K562 (cell line): Measurements from ENCODE around the gene TRIM44. TPM values are rescaled to one million over a fixed set of nuclear protein-coding genes. Genes with fewer than 3 reads are reported as not detected.
A peak's percentile ranks its signal among the peaks of the same experiment; 100 is the strongest.

Experiments used
- CBX8 ChIP-seq: fragments of 200-600 bp; sonication (generic); IDR thresholded peaks from 2 replicates; pipeline ENCODE4 v1.6.1; 2012; ENCODE audit warnings: borderline replicate concordance, mixed run types, low read depth, mild to moderate bottlenecking, moderate library complexity, mixed read lengths, low read length, control low read depth, inconsistent platforms; ENCODE audit not compliant: poor library complexity, severe bottlenecking; ENCODE audit errors: extremely low read depth
- CEBPB ChIP-seq: fragments of 450-650 bp; IDR thresholded peaks from 2 replicates; pipeline ENCODE4 v1.6.1; 2016; ENCODE audit warnings: missing genetic modification characterization, missing compliant biosample characterization
- CEBPG ChIP-seq, 3 experiments: fragments of 200-800 bp in 1 of 3; sonication (Bioruptor generic) in 1 of 3; sonication (generic) in 1 of 3; formaldehyde crosslinking in 1 of 3; IDR thresholded peaks in 2 of 3; conservative IDR thresholded peaks in 1 of 3; 2 replicates each; pipeline versions ENCODE4 v1.6.1 to v1.8.0; 2016 to 2022; ENCODE audit warnings: missing compliant biosample characterization in 2 of 3, missing genetic modification characterization in 2 of 3, mild to moderate bottlenecking in 1 of 3, missing genetic modification reagents in 1 of 3
- ERF ChIP-seq: fragments of 450-650 bp; formaldehyde crosslinking; IDR thresholded peaks from 2 replicates; pipeline ENCODE4 v1.4.0; 2020; ENCODE audit warnings: mild to moderate bottlenecking, mixed read lengths
- EZH2 ChIP-seq: IDR thresholded peaks from 2 replicates; pipeline ENCODE4 v1.6.1; 2012; ENCODE audit warnings: low read depth, mild to moderate bottlenecking, inconsistent platforms, low read length, borderline replicate concordance
- FUS ChIP-seq: fragments of 200-400 bp; formaldehyde crosslinking; optimal IDR thresholded peaks from 2 replicates; pipeline ENCODE3; 2017; ENCODE audit warnings: low read depth, low read length
- GABPB1 ChIP-seq: sonication (generic); formaldehyde crosslinking; IDR thresholded peaks from 2 replicates; pipeline ENCODE4 v1.8.0; 2022; ENCODE audit warnings: mild to moderate bottlenecking, missing genetic modification reagents
- MYC ChIP-seq, 2 experiments: fragments of 250-450 bp in 1 of 2; sonication (Bioruptor Pico) in 1 of 2; IDR thresholded peaks; 2 replicates each; pipeline versions ENCODE4 v1.5.1 to v1.6.1; 2012 to 2021; ENCODE audit warnings: low read depth in 2 of 2, borderline replicate concordance in 1 of 2, improper control_type of control experiment in 1 of 2, low read length in 1 of 2, mild to moderate bottlenecking in 1 of 2, moderate library complexity in 1 of 2
- NRF1 ChIP-seq, 2 experiments: fragments of 450-650 bp; IDR thresholded peaks in 1 of 2; conservative IDR thresholded peaks in 1 of 2; 2 replicates each; pipeline ENCODE4 v1.6.1; 2014; ENCODE audit warnings: mild to moderate bottlenecking in 2 of 2
- RAD21 ChIP-seq, 2 experiments: fragments of 250-450 bp in 1 of 2; fragments of 450-650 bp in 1 of 2; sonication (Bioruptor Pico) in 1 of 2; formaldehyde crosslinking in 1 of 2; IDR thresholded peaks in 1 of 2; conservative IDR thresholded peaks in 1 of 2; 2 replicates each; pipeline versions ENCODE4 v1.4.0 to v1.8.0; 2020 to 2022; ENCODE audit warnings: mild to moderate bottlenecking in 2 of 2, moderate library complexity in 1 of 2
- RBM25 ChIP-seq: fragments of 200-400 bp; formaldehyde crosslinking; IDR thresholded peaks from 2 replicates; pipeline ENCODE4 v1.6.1; 2018; ENCODE audit warnings: low read length, low read depth, moderate library complexity; ENCODE audit not compliant: severe bottlenecking
- RBM39 ChIP-seq: fragments of 200-400 bp; formaldehyde crosslinking; optimal IDR thresholded peaks from 2 replicates; pipeline ENCODE3; 2018; ENCODE audit warnings: low read depth, low read length
- RFX5 ChIP-seq: IDR thresholded peaks from 2 replicates; pipeline ENCODE4 v1.6.1; 2011; ENCODE audit warnings: low read depth, mild to moderate bottlenecking, improper control_type of control experiment, low read length
- SAP30 ChIP-seq: fragments of 200-600 bp; sonication (generic); IDR thresholded peaks from 2 replicates; pipeline ENCODE4 v1.6.1; 2012; ENCODE audit warnings: borderline replicate concordance, low read depth, mild to moderate bottlenecking, moderate library complexity, low read length, control low read depth, inconsistent platforms; ENCODE audit not compliant: insufficient read depth, poor library complexity, severe bottlenecking
- SIN3A ChIP-seq, 2 experiments: fragments of 150-350 bp in 1 of 2; IDR thresholded peaks; 2 replicates each; pipeline ENCODE4 v1.6.1; 2011 to 2016; ENCODE audit warnings: borderline replicate concordance in 2 of 2, low read depth in 2 of 2, low read length in 2 of 2, mild to moderate bottlenecking in 2 of 2, moderate library complexity in 2 of 2; ENCODE audit not compliant: control insufficient read depth in 1 of 2
- SIN3B ChIP-seq: fragments of 450-650 bp; IDR thresholded peaks from 2 replicates; pipeline ENCODE4 v1.6.1; 2017; ENCODE audit warnings: low read depth, mild to moderate bottlenecking, moderate library complexity
- ZBTB17 ChIP-seq: fragments of 450-650 bp; formaldehyde crosslinking; IDR thresholded peaks from 2 replicates; pipeline ENCODE4 v1.4.0; 2020; ENCODE audit warnings: mild to moderate bottlenecking
- ZFP36 ChIP-seq: fragments of 150-350 bp; IDR thresholded peaks from 2 replicates; pipeline ENCODE4 v1.6.1; 2018; ENCODE audit warnings: low read length, low read depth; ENCODE audit not compliant: partially characterized antibody
- ZNF212 ChIP-seq: fragments of 450-650 bp; formaldehyde crosslinking; IDR thresholded peaks from 2 replicates; pipeline ENCODE4 v1.4.0; 2020; ENCODE audit warnings: mild to moderate bottlenecking
- ZNF589 ChIP-seq: fragments of 200-800 bp; sonication (Bioruptor generic); IDR thresholded peaks from 2 replicates; pipeline ENCODE4 v1.6.1; 2016; ENCODE audit warnings: low read depth, missing genetic modification characterization, missing compliant biosample characterization
- ZNF77 ChIP-seq: fragments of 250-450 bp; sonication (Bioruptor Pico); IDR thresholded peaks from 2 replicates; pipeline ENCODE4 v1.5.0; 2020
- ZNF830 ChIP-seq: fragments of 250-450 bp; sonication (Bioruptor Pico); IDR thresholded peaks from 2 replicates; pipeline ENCODE4 v1.5.0; 2021; ENCODE audit warnings: mild to moderate bottlenecking
- polyA plus RNA-seq, 8 experiments: library from polyadenylated mRNA; depleted of rRNA in 4 of 8; stranded (reverse) in 5 of 8; unstranded in 3 of 8; fragments of >200 nt; fragmentation: Nextera tagmentation in 2 of 8; fragmentation: Illumina TruSeq in 1 of 8; extraction: Ambion mirVana in 2 of 8; extraction: Trizol in 1 of 8; gene quantifications; 2 replicates each; pipeline versions ENCODE4 v1.2.1 to v1.2.3, GENCODE V29; 2011 to 2014; ENCODE audit warnings: inconsistent platforms in 1 of 8, missing spikeins in 1 of 8
- total RNA-seq, 7 experiments: library from RNA; depleted of rRNA in 6 of 7; stranded (reverse); fragments of >200 nt in 6 of 7; fragmentation: Illumina TruSeq in 2 of 7; extraction: Trizol in 2 of 7; gene quantifications; 2 replicates each; pipeline versions ENCODE4 v1.2.1 to v1.2.3, GENCODE V29; 2011 to 2021; ENCODE audit warnings: low replicate concordance in 1 of 7
- TF ChIP-seq, protein P1 (sequence below): sonication (generic); formaldehyde crosslinking; IDR thresholded peaks from 2 replicates; pipeline ENCODE4 v1.8.0; 2022; ENCODE audit warnings: missing genetic modification reagents, mild to moderate bottlenecking, borderline replicate concordance

Gene TRIM44
- total and polyA plus RNA-seq, 9 of the 15 experiments (the other 6 are each of a cell fraction or from before 2014, with no cell fraction given) = 8.3 to 105 (median 37.2) TPM

DNA sequence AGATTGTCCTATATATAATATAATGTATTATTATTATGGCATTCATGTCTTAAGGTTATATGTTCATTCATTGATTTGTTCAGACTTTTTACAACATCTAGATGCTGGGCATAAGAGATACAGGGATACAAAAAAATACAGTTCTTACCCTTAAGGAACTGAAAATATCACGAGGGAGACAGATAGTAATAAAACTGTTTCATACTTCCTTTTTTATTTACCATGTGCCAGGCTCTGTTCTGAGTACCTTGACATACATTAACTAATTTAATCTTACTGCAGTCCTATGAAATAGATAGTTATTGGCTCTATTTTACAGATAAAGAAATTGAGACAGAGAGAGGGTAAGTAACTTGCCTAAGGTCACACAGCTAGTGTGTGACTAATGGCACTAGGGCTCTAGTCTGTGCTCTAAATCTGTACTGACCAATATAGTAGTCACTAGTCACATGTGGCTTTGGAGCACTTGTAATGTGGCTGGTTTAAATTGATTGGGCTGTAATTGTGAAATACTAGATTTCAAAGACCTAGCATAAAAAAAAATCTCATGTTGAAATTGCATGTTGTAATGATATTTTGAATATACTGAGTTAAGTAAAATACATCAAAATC lies 21.3 kb downstream of the TRIM44 start (continued):
- TF ChIP-seq, protein P1, sequence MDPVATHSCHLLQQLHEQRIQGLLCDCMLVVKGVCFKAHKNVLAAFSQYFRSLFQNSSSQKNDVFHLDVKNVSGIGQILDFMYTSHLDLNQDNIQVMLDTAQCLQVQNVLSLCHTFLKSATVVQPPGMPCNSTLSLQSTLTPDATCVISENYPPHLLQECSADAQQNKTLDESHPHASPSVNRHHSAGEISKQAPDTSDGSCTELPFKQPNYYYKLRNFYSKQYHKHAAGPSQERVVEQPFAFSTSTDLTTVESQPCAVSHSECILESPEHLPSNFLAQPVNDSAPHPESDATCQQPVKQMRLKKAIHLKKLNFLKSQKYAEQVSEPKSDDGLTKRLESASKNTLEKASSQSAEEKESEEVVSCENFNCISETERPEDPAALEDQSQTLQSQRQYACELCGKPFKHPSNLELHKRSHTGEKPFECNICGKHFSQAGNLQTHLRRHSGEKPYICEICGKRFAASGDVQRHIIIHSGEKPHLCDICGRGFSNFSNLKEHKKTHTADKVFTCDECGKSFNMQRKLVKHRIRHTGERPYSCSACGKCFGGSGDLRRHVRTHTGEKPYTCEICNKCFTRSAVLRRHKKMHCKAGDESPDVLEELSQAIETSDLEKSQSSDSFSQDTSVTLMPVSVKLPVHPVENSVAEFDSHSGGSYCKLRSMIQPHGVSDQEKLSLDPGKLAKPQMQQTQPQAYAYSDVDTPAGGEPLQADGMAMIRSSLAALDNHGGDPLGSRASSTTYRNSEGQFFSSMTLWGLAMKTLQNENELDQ (CRISPR knock-in tag) = no peak
- TF ChIP-seq ERF (CRISPR knock-in tag) = no peak
- no peak for TF ChIP-seq MYC (IDR thresholded peaks at IDR 0.05; ENCODE audit: low read depth, low read length)
- no peak for TF ChIP-seq MYC (CRISPR knock-in tag; IDR thresholded peaks at IDR 0.05; ENCODE audit: borderline replicate concordance, low read depth)
- no peak for TF ChIP-seq NRF1 (conservative IDR thresholded peaks at IDR 0.05 in 1 of 2, IDR thresholded peaks at IDR 0.05 in 1 of 2)
- no peak for TF ChIP-seq ZNF589 (CRISPR knock-in tag)
- no peak for TF ChIP-seq RFX5
- no peak for TF ChIP-seq FUS
- TF ChIP-seq RAD21 (CRISPR knock-in tag; conservative IDR thresholded peaks at IDR 0.05 in 1 of 2, IDR thresholded peaks at IDR 0.05 in 1 of 2) = no peak
- no peak for TF ChIP-seq ZNF830 (CRISPR knock-in tag)
- peak; percentile 48 for TF ChIP-seq RBM25
- peak; percentile 40; the same call in 1 of the 2 replicates for TF ChIP-seq CEBPB (tag)
- TF ChIP-seq CEBPG (CRISPR knock-in tag; IDR thresholded peaks at IDR 0.05) = no peak
- TF ChIP-seq CEBPG (tag; conservative IDR thresholded peaks at IDR 0.05 in 1 of 2, IDR thresholded peaks at IDR 0.05 in 1 of 2) = 0 out of 4 replicates have a peak, but pooled peaks of 1 of the 2 experiments have one; percentile 19
- no peak for TF ChIP-seq RBM39
- no peak for TF ChIP-seq EZH2
- TF ChIP-seq CBX8 = no peak
- no peak for TF ChIP-seq SIN3A (IDR thresholded peaks at IDR 0.05; ENCODE audit: borderline replicate concordance in 2 of 2, control insufficient read depth in 1 of 2, low read depth in 2 of 2, low read length in 2 of 2)
- no peak for TF ChIP-seq SAP30
- TF ChIP-seq GABPB1 (CRISPR knock-in tag) = no peak
- no peak for TF ChIP-seq ZBTB17 (CRISPR knock-in tag)
- TF ChIP-seq ZFP36 = peak; percentile 34
- TF ChIP-seq ZNF77 (CRISPR knock-in tag) = no peak
- TF ChIP-seq SIN3B = no peak
- no peak for TF ChIP-seq ZNF212 (CRISPR knock-in tag)
- TF ChIP-seq, all 486 proteins: peak for 4
